Thyroid gland (tissue), 4 donors: ENCODE results near the gene RGPD3.
"Not testable (repeated sequence)": the region's sequence is repeated elsewhere in the genome, so short reads cannot be mapped to it uniquely, and the experiment has no call there.

ENCODE experiments used
- POLR2A ChIP-seq, 2 donors: fragments of 450-650 bp; IDR thresholded peaks; one replicate each; pipeline ENCODE4 v1.6.1; 2017; ENCODE audit warnings: antibody characterized with exemption in 2 of 2, mild to moderate bottlenecking in 2 of 2, moderate library complexity in 1 of 2
- TF ChIP-seq, protein P1 (sequence below), 6 experiments: fragments of 200-600 bp in 3 of 6; fragments of 450-650 bp in 3 of 6; sonication (generic) in 3 of 6; IDR thresholded peaks; one replicate each; pipeline ENCODE4 v1.5.1; 2016 to 2019; ENCODE audit warnings: antibody characterized with exemption in 6 of 6, mild to moderate bottlenecking in 2 of 6, inconsistent platforms in 1 of 6, moderate library complexity in 1 of 6

DNA sequence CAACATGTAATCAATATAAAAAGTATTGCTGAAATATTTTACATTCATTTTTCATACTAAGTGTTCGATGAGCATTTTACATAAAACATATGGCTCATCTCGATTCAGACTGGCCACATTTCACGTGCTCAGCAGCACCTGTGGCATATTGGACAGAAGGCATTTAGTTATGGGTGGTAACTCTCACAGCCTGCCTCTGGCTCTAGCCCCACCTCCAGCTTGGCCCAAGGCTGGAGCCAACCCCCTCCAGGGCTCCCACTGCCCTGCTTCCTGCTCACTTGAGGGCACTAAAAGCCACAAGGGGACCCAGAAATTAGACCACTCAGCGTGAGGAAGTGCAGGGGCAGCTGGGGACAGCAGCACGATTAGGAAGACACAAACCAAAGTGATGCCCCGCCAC lies 24.2 kb upstream of the RGPD3 start:
- TF ChIP-seq POLR2A (IDR thresholded peaks at IDR 0.05): not testable (repeated sequence)
- TF ChIP-seq, protein P1, sequence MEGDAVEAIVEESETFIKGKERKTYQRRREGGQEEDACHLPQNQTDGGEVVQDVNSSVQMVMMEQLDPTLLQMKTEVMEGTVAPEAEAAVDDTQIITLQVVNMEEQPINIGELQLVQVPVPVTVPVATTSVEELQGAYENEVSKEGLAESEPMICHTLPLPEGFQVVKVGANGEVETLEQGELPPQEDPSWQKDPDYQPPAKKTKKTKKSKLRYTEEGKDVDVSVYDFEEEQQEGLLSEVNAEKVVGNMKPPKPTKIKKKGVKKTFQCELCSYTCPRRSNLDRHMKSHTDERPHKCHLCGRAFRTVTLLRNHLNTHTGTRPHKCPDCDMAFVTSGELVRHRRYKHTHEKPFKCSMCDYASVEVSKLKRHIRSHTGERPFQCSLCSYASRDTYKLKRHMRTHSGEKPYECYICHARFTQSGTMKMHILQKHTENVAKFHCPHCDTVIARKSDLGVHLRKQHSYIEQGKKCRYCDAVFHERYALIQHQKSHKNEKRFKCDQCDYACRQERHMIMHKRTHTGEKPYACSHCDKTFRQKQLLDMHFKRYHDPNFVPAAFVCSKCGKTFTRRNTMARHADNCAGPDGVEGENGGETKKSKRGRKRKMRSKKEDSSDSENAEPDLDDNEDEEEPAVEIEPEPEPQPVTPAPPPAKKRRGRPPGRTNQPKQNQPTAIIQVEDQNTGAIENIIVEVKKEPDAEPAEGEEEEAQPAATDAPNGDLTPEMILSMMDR (IDR thresholded peaks at IDR 0.05): not testable (repeated sequence)
